A673 (cell line): ENCODE data around the gene GPR142.

ENCODE experiments used
- EZH2 ChIP-seq: fragments of 200-600 bp; sonication (generic); IDR thresholded peaks from 2 replicates; pipeline ENCODE4 v1.6.1; 2017; ENCODE audit warnings: borderline replicate concordance, low read depth, mild to moderate bottlenecking, mixed read lengths, antibody characterized with exemption, low read length; ENCODE audit not compliant: poor library complexity, severe bottlenecking
- TF ChIP-seq, protein P1 (sequence below): fragments of 300-800, 200-600 bp; sonication (generic); conservative IDR thresholded peaks from 2 replicates; pipeline ENCODE4 v1.5.1; 2017; ENCODE audit warnings: low read depth, mild to moderate bottlenecking, antibody characterized with exemption, low read length, moderate library complexity, mixed read lengths

DNA sequence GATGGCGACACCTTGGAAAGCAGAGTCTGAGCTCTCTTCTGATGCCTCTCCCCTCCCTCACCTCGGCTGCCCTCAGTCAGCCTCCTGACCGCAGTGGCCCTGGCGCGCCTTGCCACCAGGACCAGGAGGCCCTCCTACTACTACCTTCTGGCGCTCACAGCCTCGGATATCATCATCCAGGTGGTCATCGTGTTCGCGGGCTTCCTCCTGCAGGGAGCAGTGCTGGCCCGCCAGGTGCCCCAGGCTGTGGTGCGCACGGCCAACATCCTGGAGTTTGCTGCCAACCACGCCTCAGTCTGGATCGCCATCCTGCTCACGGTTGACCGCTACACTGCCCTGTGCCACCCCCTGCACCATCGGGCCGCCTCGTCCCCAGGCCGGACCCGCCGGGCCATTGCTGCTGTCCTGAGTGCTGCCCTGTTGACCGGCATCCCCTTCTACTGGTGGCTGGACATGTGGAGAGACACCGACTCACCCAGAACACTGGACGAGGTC is 4.4 kb downstream of the GPR142 start:
- TF ChIP-seq, protein P1, sequence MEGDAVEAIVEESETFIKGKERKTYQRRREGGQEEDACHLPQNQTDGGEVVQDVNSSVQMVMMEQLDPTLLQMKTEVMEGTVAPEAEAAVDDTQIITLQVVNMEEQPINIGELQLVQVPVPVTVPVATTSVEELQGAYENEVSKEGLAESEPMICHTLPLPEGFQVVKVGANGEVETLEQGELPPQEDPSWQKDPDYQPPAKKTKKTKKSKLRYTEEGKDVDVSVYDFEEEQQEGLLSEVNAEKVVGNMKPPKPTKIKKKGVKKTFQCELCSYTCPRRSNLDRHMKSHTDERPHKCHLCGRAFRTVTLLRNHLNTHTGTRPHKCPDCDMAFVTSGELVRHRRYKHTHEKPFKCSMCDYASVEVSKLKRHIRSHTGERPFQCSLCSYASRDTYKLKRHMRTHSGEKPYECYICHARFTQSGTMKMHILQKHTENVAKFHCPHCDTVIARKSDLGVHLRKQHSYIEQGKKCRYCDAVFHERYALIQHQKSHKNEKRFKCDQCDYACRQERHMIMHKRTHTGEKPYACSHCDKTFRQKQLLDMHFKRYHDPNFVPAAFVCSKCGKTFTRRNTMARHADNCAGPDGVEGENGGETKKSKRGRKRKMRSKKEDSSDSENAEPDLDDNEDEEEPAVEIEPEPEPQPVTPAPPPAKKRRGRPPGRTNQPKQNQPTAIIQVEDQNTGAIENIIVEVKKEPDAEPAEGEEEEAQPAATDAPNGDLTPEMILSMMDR: no peak
- no peak for TF ChIP-seq EZH2
